Dendritic cell treated with granulocyte-macrophage colony-stimulating factor and Interleukin-4, amounts not matched to agents 40 ng/mL and 50 ng/mL, for 4 days (primary cell): ENCODE measurements around the gene EXOC4.
"Not testable (repeated sequence)": the region's sequence is repeated elsewhere in the genome, so short reads cannot be mapped to it uniquely, and the experiment has no call there.

Source experiments
- H3K27ac Mint-ChIP-seq: one replicate; pipeline ENCODE4 v1.8.0; 2022; ENCODE audit warnings: mild to moderate bottlenecking, mixed read lengths
- H3K27me3 Mint-ChIP-seq: one replicate; pipeline ENCODE4 v1.8.0; 2022; ENCODE audit warnings: mild to moderate bottlenecking, mixed read lengths
- H3K36me3 Mint-ChIP-seq: one replicate; pipeline ENCODE4 v1.8.0; 2022; ENCODE audit warnings: low read depth, mixed read lengths
- H3K4me1 Mint-ChIP-seq: one replicate; pipeline ENCODE4 v1.8.0; 2022; ENCODE audit warnings: low read depth, mixed read lengths
- H3K4me3 Mint-ChIP-seq: one replicate; pipeline ENCODE4 v1.8.0; 2022; ENCODE audit warnings: mild to moderate bottlenecking, moderate library complexity, mixed read lengths
- H3K9me3 Mint-ChIP-seq: one replicate; pipeline ENCODE4 v1.8.0; 2022; ENCODE audit warnings: mixed read lengths
- intact Hi-C: fragments of 100-400 bp; cut with micrococcal nuclease; formaldehyde crosslinking; loops from one replicate; pipeline ENCODE4 v1.15.0; 2022

EXOC4 gene

DNA sequence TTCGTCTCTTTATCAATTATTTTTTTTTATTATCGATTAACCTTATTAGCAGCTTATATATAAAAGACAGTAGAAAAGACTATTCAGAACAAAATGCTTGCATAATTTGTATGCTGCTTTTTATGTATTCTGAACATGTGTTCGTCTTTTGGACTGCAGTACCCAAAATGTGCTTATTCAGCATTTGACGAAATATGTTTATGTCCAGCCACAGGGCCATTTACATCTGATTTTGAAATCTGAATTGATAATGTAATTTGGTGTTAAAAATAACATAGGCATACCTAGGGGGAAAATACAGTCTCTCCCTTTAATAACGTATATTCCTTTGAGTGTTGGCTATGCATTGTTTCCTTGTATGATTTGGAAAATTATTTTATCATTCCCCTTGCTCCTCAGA lies 386.0 kb downstream of the EXOC4 start:
- Mint-ChIP-seq H3K4me3 (no peak overlapping the region), H3K36me3 (no peaks in the 10 kb centered on the region), H3K4me1 (no peaks in the 10 kb centered on the region), H3K9me3 (no peaks in the 10 kb centered on the region), H3K27me3 (no peaks in the 10 kb centered on the region), H3K27ac (no peak overlapping the region)
- intact Hi-C loops = no loop called here

DNA sequence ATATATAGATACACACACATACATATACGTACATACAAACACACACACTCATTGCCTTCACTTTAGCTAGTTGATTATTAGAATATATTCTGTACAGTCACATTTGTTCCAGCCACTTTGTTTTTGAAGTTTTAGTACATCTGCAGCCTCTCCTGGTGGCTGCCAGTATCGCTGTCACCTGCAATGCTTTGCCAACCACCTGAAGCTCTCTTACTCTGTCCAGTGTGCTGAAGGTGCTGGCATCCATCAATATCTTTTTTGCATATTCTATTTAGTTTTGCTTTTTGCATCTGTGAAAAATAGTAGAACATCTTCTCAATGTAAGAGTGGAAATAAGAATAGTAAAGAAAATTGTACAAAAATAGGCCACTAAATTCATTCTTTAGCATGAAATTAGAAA lies 388.6 kb downstream of the EXOC4 start:
- no peak overlapping the region for H3K27ac Mint-ChIP-seq
- no peaks in the 10 kb centered on the region for H3K9me3 Mint-ChIP-seq
- intact Hi-C loops = no loop called here
- no peak overlapping the region for H3K4me3 Mint-ChIP-seq
- H3K27me3 Mint-ChIP-seq = no peaks in the 10 kb centered on the region
- peaks cover 14% of the 10 kb centered on the region for H3K4me1 Mint-ChIP-seq
- H3K36me3 Mint-ChIP-seq = no peaks in the 10 kb centered on the region

DNA sequence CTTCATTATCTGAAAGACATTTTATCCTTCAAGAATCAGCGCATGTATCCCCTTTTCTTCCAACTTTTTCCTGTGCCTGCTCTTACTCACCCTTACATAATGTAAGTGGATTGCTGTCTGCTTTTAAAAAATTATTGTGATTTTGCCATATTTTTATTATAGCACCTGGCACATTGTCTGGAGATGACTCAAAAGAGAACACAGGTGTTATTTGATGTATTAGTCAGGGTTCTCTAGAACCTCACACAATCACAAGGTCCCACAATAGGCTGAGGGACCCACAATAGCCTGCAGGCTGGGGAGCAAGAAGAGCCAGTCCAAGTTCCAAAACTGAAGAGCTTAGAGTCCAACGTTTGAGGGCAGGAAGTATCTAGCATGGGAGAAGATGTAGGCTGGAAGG lies 390.0 kb downstream of the EXOC4 start:
- H3K27ac Mint-ChIP-seq = no peak overlapping the region
- no peaks in the 10 kb centered on the region for H3K9me3 Mint-ChIP-seq
- no peaks in the 10 kb centered on the region for H3K36me3 Mint-ChIP-seq
- intact Hi-C loops = no loop called here
- H3K27me3 Mint-ChIP-seq = no peaks in the 10 kb centered on the region
- H3K4me3 Mint-ChIP-seq = no peak overlapping the region
- peaks cover 16% of the 10 kb centered on the region for H3K4me1 Mint-ChIP-seq

DNA sequence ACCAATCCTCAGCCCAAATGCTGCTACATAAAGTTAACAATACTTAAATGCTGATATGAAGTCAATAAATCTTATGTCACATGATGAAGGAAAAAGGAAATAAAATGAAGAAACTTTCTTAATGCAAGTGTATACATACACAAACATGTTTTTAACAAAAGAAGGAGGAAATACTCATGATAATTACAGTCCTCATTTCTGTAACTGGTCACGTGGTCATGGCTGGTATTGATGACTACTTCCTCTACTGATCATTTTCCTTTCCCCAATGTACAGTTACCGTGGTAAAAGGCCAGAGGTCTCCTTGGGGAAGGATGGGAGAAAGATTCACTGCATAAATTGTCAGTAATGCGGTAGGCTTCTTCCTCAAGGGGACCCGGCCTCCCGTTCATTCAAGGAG lies 390.8 kb downstream of the EXOC4 start:
- H3K27ac Mint-ChIP-seq, H3K36me3 Mint-ChIP-seq, H3K4me3 Mint-ChIP-seq, intact Hi-C loops, H3K27me3 Mint-ChIP-seq, H3K9me3 Mint-ChIP-seq: not testable (repeated sequence)
- H3K4me1 Mint-ChIP-seq = peaks cover 16% of the 10 kb centered on the region

DNA sequence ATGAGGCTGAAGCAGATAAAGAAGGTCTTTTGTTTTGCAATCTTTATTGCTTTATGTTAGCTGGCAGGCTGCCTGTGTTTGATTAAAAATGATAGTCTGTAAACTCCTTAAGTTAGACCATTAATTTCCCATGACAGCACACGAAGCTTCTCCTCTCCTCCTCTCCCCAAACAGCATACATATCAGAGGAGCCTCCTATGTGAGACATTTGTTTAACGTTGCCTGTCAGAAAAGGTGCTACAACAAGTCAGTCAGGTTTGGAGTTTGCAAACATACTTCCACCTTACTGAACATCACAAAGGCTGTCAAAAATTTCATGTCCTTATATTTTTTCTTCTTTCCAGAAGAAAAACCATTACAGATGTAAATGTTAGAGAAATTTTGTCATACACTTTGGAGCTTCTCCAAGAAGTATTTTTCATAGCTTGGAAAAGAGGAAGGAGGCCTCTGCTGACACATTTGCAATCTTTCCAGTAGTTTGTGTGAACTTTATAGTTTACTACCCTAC lies 393.1 kb downstream of the EXOC4 start:
- Mint-ChIP-seq H3K36me3 (no peaks in the 10 kb centered on the region), H3K27ac (peak overlapping the region; percentile 51), H3K27me3 (no peaks in the 10 kb centered on the region), H3K9me3 (no peaks in the 10 kb centered on the region), H3K4me3 (no peak overlapping the region), H3K4me1 (peaks cover 20% of the 10 kb centered on the region)
- intact Hi-C loops = no loop called here

DNA sequence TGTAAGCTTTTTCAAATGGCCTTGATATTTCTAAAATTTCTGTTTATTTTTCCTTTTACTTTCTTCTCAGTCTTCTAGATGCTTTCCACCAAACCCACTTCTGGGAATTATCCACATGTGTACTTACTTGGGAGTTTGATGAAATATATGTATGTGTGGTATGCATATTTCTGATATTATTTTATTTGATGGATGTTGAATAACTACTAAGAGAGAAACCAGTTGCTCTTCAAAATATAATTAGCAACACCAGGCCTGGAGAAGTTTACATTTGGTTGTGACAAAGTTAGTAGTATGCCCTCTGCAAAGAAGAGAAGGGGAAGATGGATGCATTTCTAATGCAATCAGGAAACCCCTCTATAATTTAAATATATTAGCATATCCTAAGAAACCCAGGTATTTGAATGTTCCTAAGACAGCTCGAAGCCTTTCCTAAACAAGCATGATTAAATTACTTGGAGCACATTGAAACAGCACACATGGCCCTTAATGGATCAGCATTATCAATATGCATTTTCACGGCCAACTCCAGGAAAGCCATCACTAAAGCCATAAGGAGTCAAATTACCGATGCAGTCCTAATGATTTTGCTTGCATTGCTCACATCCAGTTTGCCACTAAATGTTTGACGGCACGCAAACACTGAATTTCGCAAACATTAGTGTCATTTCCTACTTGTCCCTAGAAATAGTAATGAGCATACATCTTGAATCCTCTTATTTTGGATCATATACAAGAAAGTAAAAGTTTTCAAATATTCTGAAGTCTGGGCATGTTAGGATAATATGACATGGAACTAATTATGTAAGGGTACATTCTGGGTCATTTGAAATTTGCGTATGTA lies 393.8 kb downstream of the EXOC4 start:
- no peaks in the 10 kb centered on the region for H3K9me3 Mint-ChIP-seq
- intact Hi-C loops = no loop called here
- H3K4me3 Mint-ChIP-seq = no peak overlapping the region
- peaks cover 23% of the 10 kb centered on the region for H3K4me1 Mint-ChIP-seq
- H3K36me3 Mint-ChIP-seq = no peaks in the 10 kb centered on the region
- H3K27me3 Mint-ChIP-seq = no peaks in the 10 kb centered on the region
- H3K27ac Mint-ChIP-seq = peak overlapping the region; percentile 51

DNA sequence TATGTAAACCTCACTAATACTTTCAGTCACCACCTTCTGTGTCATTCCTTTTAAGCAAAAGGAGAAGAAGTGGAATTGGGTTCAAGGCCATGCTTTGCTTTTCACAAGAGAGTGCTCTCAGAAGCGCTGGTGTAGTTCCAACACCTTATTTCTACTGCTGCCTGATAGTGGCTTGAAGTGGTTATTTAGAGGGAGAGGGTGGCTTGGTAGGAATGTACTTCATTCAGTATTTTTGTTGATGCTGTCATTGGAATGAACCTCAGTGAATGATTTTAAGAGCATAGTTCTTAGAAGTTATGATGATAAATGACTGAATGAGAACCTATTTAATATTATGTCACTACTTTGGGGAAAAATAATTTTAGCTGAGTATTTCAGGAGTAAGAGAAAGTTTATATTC lies 396.7 kb downstream of the EXOC4 start:
- Mint-ChIP-seq H3K27me3 (no peaks in the 10 kb centered on the region), H3K4me3 (no peak overlapping the region), H3K4me1 (peaks cover 23% of the 10 kb centered on the region), H3K36me3 (no peaks in the 10 kb centered on the region), H3K9me3 (no peaks in the 10 kb centered on the region), H3K27ac (no peak overlapping the region)
- intact Hi-C loops = no loop called here

DNA sequence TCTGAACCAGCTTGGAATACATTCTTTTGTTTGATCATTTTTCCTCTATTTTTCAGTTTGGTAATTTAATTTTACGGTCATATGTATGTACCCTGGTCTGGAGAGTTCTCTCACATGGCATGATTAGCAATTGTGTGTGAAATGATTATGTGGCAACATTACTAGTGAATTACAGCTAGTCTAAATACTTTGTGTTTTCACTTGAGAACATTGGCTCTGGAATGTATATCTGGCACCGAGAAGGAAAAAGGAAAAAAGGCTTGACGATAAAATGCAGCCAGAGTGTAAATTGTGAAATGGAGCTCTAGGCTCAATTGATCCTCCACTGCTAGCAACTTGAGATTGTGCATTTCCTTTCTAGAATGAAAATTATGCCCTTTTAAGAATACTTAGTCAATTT lies 397.2 kb downstream of the EXOC4 start:
- Mint-ChIP-seq H3K4me3 (no peak overlapping the region), H3K27me3 (no peaks in the 10 kb centered on the region), H3K9me3 (no peaks in the 10 kb centered on the region), H3K4me1 (peaks cover 22% of the 10 kb centered on the region), H3K27ac (no peak overlapping the region), H3K36me3 (no peaks in the 10 kb centered on the region)
- intact Hi-C loops = no loop called here

DNA sequence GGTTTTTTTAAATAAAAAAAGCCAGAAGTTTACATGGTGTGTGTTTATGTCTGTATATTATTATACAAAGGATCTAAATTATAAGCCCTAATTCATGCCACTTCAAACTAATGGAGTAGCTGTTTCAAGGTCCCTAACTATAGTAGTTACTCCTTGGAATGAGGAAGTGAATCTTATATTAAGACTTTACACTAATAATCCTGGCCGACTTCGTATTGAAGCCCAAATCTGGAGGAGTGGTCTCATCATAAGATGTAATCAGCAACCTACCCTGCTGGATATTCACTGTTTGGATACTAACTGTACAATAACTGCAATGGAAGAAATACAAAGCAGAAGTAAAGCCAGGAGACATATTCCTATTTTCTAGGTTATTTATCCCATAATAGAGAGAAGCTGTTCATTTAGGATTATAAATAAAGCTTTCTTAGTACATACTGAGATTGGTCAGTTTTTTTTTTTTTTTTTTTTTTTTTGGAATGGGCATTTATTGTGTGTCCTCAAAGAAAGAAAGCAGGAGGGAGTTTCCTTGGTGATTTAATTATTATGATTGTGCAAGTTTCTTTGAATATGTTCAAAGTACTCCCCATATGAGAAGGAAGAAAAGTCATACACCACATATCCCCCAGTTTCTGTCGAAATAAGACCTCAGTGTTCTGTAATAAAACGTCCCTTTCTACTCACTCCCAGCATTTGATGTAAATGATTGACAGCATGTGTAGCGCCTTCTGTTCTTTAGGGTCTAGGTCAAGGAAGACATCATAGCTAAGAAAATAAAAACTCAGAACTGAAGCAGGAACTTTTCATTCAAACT lies 397.8 kb downstream of the EXOC4 start:
- Mint-ChIP-seq H3K9me3 (no peaks in the 10 kb centered on the region), H3K27me3 (no peaks in the 10 kb centered on the region), H3K27ac (no peak overlapping the region), H3K4me3 (no peak overlapping the region), H3K4me1 (peaks cover 16% of the 10 kb centered on the region), H3K36me3 (no peaks in the 10 kb centered on the region)
- intact Hi-C loops = no loop called here

DNA sequence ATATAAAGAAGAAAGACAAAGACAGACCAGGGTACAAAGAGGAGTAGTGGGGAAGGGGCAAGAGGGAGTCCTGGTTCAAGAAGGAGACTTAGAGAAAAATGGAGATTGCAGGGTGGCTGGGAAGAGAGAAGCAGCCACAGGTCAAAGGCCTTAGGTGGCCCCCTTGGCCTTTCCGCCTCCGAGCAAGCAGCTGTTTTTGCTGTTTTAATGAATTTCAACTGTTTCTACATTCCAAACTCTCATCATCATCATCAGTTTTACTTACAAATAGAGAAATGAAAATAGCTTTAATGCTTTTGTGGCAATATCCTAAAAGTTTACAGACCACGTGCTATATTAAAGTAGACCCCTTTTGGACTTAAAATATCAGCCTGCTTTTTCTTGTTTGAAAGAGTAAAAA lies 399.7 kb downstream of the EXOC4 start:
- H3K27ac Mint-ChIP-seq = no peak overlapping the region
- no peaks in the 10 kb centered on the region for H3K9me3 Mint-ChIP-seq
- H3K36me3 Mint-ChIP-seq = no peaks in the 10 kb centered on the region
- peaks cover 7% of the 10 kb centered on the region for H3K4me1 Mint-ChIP-seq
- H3K4me3 Mint-ChIP-seq = no peak overlapping the region
- no peaks in the 10 kb centered on the region for H3K27me3 Mint-ChIP-seq
- intact Hi-C loops = no loop called here

DNA sequence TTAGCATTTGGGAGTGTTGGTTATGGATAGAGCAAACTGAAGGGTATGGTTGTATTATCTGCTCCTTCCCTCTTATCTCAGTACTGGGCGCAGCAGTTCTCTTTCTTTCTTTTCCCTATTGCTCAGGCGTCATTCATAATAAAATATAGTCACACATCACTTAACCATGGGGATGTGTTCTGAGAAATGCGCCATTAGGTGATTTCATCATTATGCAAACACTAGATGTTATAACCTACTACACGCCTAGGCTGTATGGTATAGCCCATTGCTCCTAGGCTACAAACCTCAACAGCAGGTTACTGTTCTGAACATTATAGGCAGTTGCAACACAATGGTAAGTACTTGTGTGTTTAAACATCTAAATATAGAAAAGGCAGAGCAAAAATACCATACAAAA lies 401.7 kb downstream of the EXOC4 start:
- H3K27ac Mint-ChIP-seq = no peak overlapping the region
- peaks cover 10% of the 10 kb centered on the region for H3K4me1 Mint-ChIP-seq
- H3K36me3 Mint-ChIP-seq = no peaks in the 10 kb centered on the region
- H3K4me3 Mint-ChIP-seq = no peak overlapping the region
- intact Hi-C loops = no loop called here
- H3K9me3 Mint-ChIP-seq = no peaks in the 10 kb centered on the region
- H3K27me3 Mint-ChIP-seq = no peaks in the 10 kb centered on the region

DNA sequence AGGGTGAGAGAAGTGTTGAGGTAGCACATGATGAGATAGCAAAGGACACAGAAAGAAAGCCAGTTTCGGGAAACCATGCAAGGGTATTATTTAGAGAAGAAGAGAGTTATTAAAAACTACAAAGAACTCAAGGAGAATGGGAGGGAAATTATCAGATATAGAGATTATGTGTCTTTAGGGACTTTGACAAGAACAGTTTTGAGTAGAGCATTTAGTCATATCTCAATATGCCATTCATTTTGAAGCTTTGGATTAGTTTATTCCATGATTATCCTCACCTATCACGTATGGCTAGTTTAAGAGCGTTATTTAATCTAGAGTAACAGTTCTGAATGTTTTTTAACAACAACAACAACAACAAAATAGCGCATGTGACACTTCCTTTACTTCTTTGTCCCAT lies 409.4 kb downstream of the EXOC4 start:
- Mint-ChIP-seq H3K36me3 (peaks cover 15% of the 10 kb centered on the region), H3K4me1 (peaks cover 12% of the 10 kb centered on the region), H3K27ac (no peak overlapping the region), H3K9me3 (no peaks in the 10 kb centered on the region), H3K27me3 (no peaks in the 10 kb centered on the region), H3K4me3 (no peak overlapping the region)
- intact Hi-C loops = no loop called here

DNA sequence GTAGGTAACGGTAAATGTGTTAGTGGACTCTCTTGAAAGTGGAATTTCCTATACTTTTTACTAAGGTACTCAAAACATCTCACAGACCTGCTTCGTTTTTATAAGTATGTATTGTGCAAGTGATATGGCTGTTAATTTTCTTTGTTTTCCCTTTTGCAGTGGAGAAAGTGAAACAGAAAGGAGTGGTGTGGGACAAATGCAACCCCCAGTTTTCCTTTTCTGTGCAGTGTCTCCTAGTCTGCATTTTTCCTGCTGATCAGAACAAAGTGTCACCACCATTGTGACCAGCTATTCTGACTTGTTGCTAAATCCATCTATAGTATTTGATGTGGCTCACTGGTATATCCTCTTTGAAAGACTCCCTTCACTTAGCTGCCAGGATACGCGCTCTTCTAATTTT lies 410.0 kb downstream of the EXOC4 start:
- no peak overlapping the region for H3K4me3 Mint-ChIP-seq
- peaks cover 12% of the 10 kb centered on the region for H3K4me1 Mint-ChIP-seq
- intact Hi-C loops = no loop called here
- no peaks in the 10 kb centered on the region for H3K27me3 Mint-ChIP-seq
- H3K27ac Mint-ChIP-seq = no peak overlapping the region
- H3K36me3 Mint-ChIP-seq = peaks cover 15% of the 10 kb centered on the region
- no peaks in the 10 kb centered on the region for H3K9me3 Mint-ChIP-seq

DNA sequence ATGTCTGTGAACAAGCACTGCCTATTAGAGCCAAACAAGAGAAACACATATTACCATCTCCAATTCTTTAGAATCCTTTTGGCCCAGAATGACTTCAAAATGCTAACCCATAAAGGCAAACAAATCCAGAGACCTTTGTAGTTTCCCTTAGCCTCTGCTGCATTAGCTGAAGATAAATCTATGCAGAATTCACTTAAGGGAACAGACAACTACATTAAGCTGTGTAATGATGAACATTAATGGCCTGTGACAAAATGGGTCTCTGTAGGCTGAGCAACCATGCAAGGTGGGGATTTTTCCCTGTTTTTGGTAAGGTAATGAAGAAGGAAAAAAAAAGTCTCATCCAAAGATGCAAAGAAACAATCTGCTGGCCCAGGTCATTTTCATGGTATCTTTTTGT lies 411.6 kb downstream of the EXOC4 start:
- no peaks in the 10 kb centered on the region for H3K27me3 Mint-ChIP-seq
- intact Hi-C loops = no loop called here

More for the DNA sequence above, 411.6 kb downstream of the EXOC4 start:
- peaks cover 15% of the 10 kb centered on the region for H3K36me3 Mint-ChIP-seq
- no peaks in the 10 kb centered on the region for H3K9me3 Mint-ChIP-seq
- no peak overlapping the region for H3K4me3 Mint-ChIP-seq
- H3K4me1 Mint-ChIP-seq = peaks cover 9% of the 10 kb centered on the region
- no peak overlapping the region for H3K27ac Mint-ChIP-seq
